GM12878 (cell line): ENCODE results near the gene B9D1. TPM values are rescaled to one million over a fixed set of nuclear protein-coding genes. Genes with fewer than 3 reads are reported as not detected.

Experiments used
- ATAC-seq: fragments of 200-7000 bp; cut with Tn5 transposase; 3 replicates; pipeline ENCODE4 v1.9.1; 2020; ENCODE audit warnings: mild to moderate bottlenecking, moderate library complexity
- BruUV-seq: library from RNA; stranded (reverse); fragments of 400-500 nt; replicated peaks from 2 replicates; lab custom pipeline; 2021; lab: Mats Ljungman, UMichigan
- CTCF ChIA-PET: fragments of 300-600 bp; sonication (Branson Sonifier 250); formaldehyde crosslinking; extraction: SDS; loops from one replicate; lab custom pipeline; 2021; ENCODE audit warnings: inconsistent platforms; lab: Yijun Ruan, JAX
- POLR2A ChIA-PET: fragments of 350-600 bp; formaldehyde crosslinking; extraction: SDS; loops from one replicate; lab custom pipeline; 2021; ENCODE audit warnings: inconsistent platforms; lab: Charles Lee
- RAD21 ChIA-PET: fragments of 300-600 bp; sonication (Branson Sonifier 250); formaldehyde crosslinking; loops from one replicate; lab custom pipeline; 2023; ENCODE audit warnings: antibody characterized with exemption; ENCODE audit not compliant: unreplicated experiment; lab: Charles Lee
- SMC1A ChIA-PET: fragments of 300-600 bp; sonication (Branson Sonifier 250); formaldehyde crosslinking; loops from one replicate; lab custom pipeline; 2023; ENCODE audit not compliant: unreplicated experiment, uncharacterized antibody; lab: Charles Lee
- DNase-seq: peaks from one replicate; pipeline ENCODE4 v3.0.0-alpha.2; 2011; ENCODE audit warnings: low read depth, low spot score
- FAIRE-seq: peaks from 3 replicates; lab custom pipeline; 2011; peaks lifted over from hg19 to GRCh38; lab: Jason Lieb, UNC
- H2AFZ ChIP-seq: 2 replicates; pipeline ENCODE4 v1.6.0; 2011; ENCODE audit warnings: low read depth, low read length, control low read depth; ENCODE audit not compliant: control insufficient read depth
- H3K27ac ChIP-seq: 2 replicates; pipeline ENCODE4 v1.5.1; 2011; ENCODE audit warnings: control low read depth; ENCODE audit not compliant: control insufficient read depth, insufficient read depth
- H3K27me3 ChIP-seq, 2 experiments: replicated peaks in 1 of 2; 2 replicates each; pipeline versions ENCODE4 v1.6.0 to v1.6.1; 2011; ENCODE audit warnings: low read length in 1 of 2; ENCODE audit not compliant: control insufficient read depth in 2 of 2, insufficient read depth in 2 of 2
- H3K36me3 ChIP-seq, 2 experiments: 2 replicates each; pipeline ENCODE4 v1.5.1; 2011; ENCODE audit warnings: low read length in 1 of 2; ENCODE audit not compliant: control insufficient read depth in 2 of 2, insufficient read depth in 2 of 2
- H3K4me1 ChIP-seq: 2 replicates; pipeline ENCODE4 v1.6.1; 2011; ENCODE audit warnings: mild to moderate bottlenecking, low read length, moderate library complexity, mixed read lengths; ENCODE audit not compliant: control insufficient read depth, insufficient read depth
- H3K4me2 ChIP-seq: 2 replicates; pipeline ENCODE4 v1.6.0; 2011; ENCODE audit warnings: control low read depth; ENCODE audit not compliant: control insufficient read depth, insufficient read depth
- H3K4me3 ChIP-seq: fragments of 200-600 bp; sonication (generic); 2 replicates; pipeline ENCODE4 v1.5.1; 2016
- H3K79me2 ChIP-seq: 2 replicates; pipeline ENCODE4 v1.6.0; 2011; ENCODE audit warnings: low read length; ENCODE audit not compliant: control insufficient read depth, insufficient read depth
- H3K9ac ChIP-seq: 2 replicates; pipeline ENCODE4 v1.8.0; 2011; ENCODE audit warnings: low read length, control low read depth, mixed read lengths; ENCODE audit not compliant: control insufficient read depth, insufficient read depth
- H3K9me3 ChIP-seq: replicated peaks from 3 replicates; pipeline ENCODE4 v1.5.1; 2011; ENCODE audit warnings: mild to moderate bottlenecking, low read length; ENCODE audit not compliant: control insufficient read depth, insufficient read depth
- H4K20me1 ChIP-seq: 2 replicates; pipeline ENCODE4 v1.6.0; 2011; ENCODE audit not compliant: control insufficient read depth, insufficient read depth
- ATF7 ChIP-seq: fragments of 450-650 bp; IDR thresholded peaks from 2 replicates; pipeline ENCODE4 v1.6.1; 2016; ENCODE audit warnings: low read depth, mild to moderate bottlenecking
- DPF2 ChIP-seq: fragments of 450-650 bp; IDR thresholded peaks from 2 replicates; pipeline ENCODE4 v1.6.1; 2017; ENCODE audit warnings: mild to moderate bottlenecking
- JUND ChIP-seq: IDR thresholded peaks from 2 replicates; pipeline ENCODE4 v1.6.1; 2012; ENCODE audit warnings: low read depth, mild to moderate bottlenecking, low read length, improper control_type of control experiment, moderate library complexity
- MTA3 ChIP-seq: IDR thresholded peaks from 2 replicates; pipeline ENCODE4 v1.6.1; 2012; ENCODE audit warnings: low read length, inconsistent platforms, borderline replicate concordance
- RFX5 ChIP-seq: IDR thresholded peaks from 2 replicates; pipeline ENCODE4 v1.6.1; 2011; ENCODE audit warnings: low read depth, low read length, improper control_type of control experiment
- SMAD1 ChIP-seq: fragments of 450-650 bp; IDR thresholded peaks from 2 replicates; pipeline ENCODE4 v1.6.1; 2018; ENCODE audit warnings: mild to moderate bottlenecking, low read depth; ENCODE audit not compliant: partially characterized antibody
- TCF12 ChIP-seq: IDR thresholded peaks from 2 replicates; pipeline ENCODE4 v1.6.1; 2011; ENCODE audit warnings: low read depth, mild to moderate bottlenecking, low read length
- ZBED1 ChIP-seq: IDR thresholded peaks from 2 replicates; pipeline ENCODE4 v1.6.1; 2016; ENCODE audit warnings: borderline replicate concordance
- WGBS: methylation state at CpG from one replicate; pipeline ENCODE4 v1.1.6; 2016; ENCODE audit warnings: low lambda C conversion rate; ENCODE audit not compliant: insufficient replicate concordance, insufficient coverage; ENCODE audit errors: missing lambda C conversion rate; 5-methylcytosine and 5-hydroxymethylcytosine counted together
- in situ Hi-C: fragments of 300-500 bp; cut with MboI; formaldehyde crosslinking; loops from 9 replicates; pipeline ENCODE4 v1.14.3; 2018; ENCODE audit warnings: mixed read lengths
- intact Hi-C: fragments of 100-400 bp; cut with micrococcal nuclease; formaldehyde crosslinking; loops from one replicate; pipeline ENCODE4 v1.14.2; 2022; ENCODE audit not compliant: unreplicated experiment
- polyA plus RNA-seq, 11 experiments: library from polyadenylated mRNA; depleted of rRNA in 4 of 11; unstranded in 6 of 11; stranded (reverse) in 5 of 11; fragments of >200 nt; fragmentation: Nextera tagmentation in 4 of 11; fragmentation: Illumina TruSeq in 1 of 11; extraction: Ambion mirVana in 4 of 11; extraction: Trizol in 1 of 11; gene quantifications; 1 replicate in 1 of 11; 2 replicates in 10 of 11; pipeline versions ENCODE4 v1.2.1 to v1.2.3, GENCODE V29; 2011 to 2016; ENCODE audit warnings: inconsistent platforms in 2 of 11, missing spikeins in 2 of 11, low read depth in 1 of 11
- total RNA-seq, 4 experiments: library from RNA; depleted of rRNA in 3 of 4; stranded (reverse); fragments of >200 nt in 3 of 4; fragmentation: Illumina TruSeq in 1 of 4; extraction: Trizol in 1 of 4; gene quantifications; 2 replicates each; pipeline versions ENCODE4 v1.2.1 to v1.2.3, GENCODE V29; 2013 to 2021

The B9D1 gene
- total and polyA plus RNA-seq, 10 of the 15 experiments (the other 5 are each of a cell fraction or from before 2014, with no cell fraction given), result 5.9 to 18.3 (median 9.8) TPM

GRCh38 chr17:19369846-19370492 lies 7.4 kb upstream of the B9D1 start:
- FAIRE-seq, result no peak
- 0 out of 2 replicates have a peak, but pooled peaks cover 3% of the 10 kb centered on the region for H4K20me1 ChIP-seq
- H3K4me2 ChIP-seq, result peak overlapping the region; percentile 2; the same call in 1 of the 2 replicates
- WGBS, result 44% methylated on average over 12 of the region's 12 CpGs
- H3K9me3 ChIP-seq, result no peaks in the 10 kb centered on the region
- ChIA-PET RAD21 (no interaction called here), SMC1A (interaction anchor here (0.7 kb wide), 1 partner anchor 8 kb away, joined by 3 read pairs; no protein-coding TSS in a partner anchor), CTCF (interaction anchor here (0.8 kb wide), 1 partner anchor 10 kb away, joined by 4 read pairs; no protein-coding TSS in a partner anchor), POLR2A (interaction anchor here (0.9 kb wide), 1 partner anchor 8 kb away, joined by 4 read pairs; the partner anchor contains the start of gene MAPK7)
- intact Hi-C loops, result loop anchor here (10.0 kb wide), 1 partner anchor 275 kb away; the partner anchor contains the start of gene ALDH3A2
- H3K36me3 ChIP-seq, result no peaks in the 10 kb centered on the region
- H3K79me2 ChIP-seq, result no peaks in the 10 kb centered on the region
- TF ChIP-seq MTA3 (no peak), ATF7 (no peak)
- no peak overlapping the region for H3K27ac ChIP-seq
- H2AFZ ChIP-seq, result no peak overlapping the region
- peak; percentile 29; the same call in 2 of the 3 replicates for ATAC-seq
- peaks cover 26% of the 10 kb centered on the region for H3K4me1 ChIP-seq
- no peak for DNase-seq
- no TSS peak for BruUV-seq
- H3K9ac ChIP-seq, result no peak overlapping the region
- no peaks in the 10 kb centered on the region for H3K27me3 ChIP-seq
- no peak overlapping the region for H3K4me3 ChIP-seq
- in situ Hi-C loops, result loop anchor here (5.0 kb wide), 1 partner anchor 392 kb away; no protein-coding TSS in a partner anchor

- Histone ChIP-seq H4K20me1 (0 out of 2 replicates have a peak, but pooled peaks cover 3% of the 10 kb centered on the region), H3K4me3 (no peak overlapping the region), H3K27me3 (no peaks in the 10 kb centered on the region), H2AFZ (no peak overlapping the region), H3K4me1 (peaks cover 26% of the 10 kb centered on the region), H3K79me2 (no peaks in the 10 kb centered on the region), H3K9me3 (no peaks in the 10 kb centered on the region), H3K36me3 (no peaks in the 10 kb centered on the region), H3K27ac (no peak overlapping the region), H3K4me2 (no peak overlapping the region), H3K9ac (no peak overlapping the region)
- in situ Hi-C loops (loop anchor here (5.0 kb wide), 1 partner anchor 393 kb away; no protein-coding TSS in a partner anchor), intact Hi-C loops (loop anchor here (10.0 kb wide), 1 partner anchor 276 kb away; the partner anchor contains the start of gene ALDH3A2)
- ATAC-seq (no peak), FAIRE-seq (no peak), DNase-seq (no peak)
- no peak for TF ChIP-seq TCF12
- no peak for TF ChIP-seq JUND
- TF ChIP-seq SMAD1, result no peak
- no peak for TF ChIP-seq DPF2
- TF ChIP-seq ZBED1, result no peak
- TF ChIP-seq RFX5, result no peak
- ChIA-PET CTCF (interaction anchor here (0.8 kb wide), 1 partner anchor 10 kb away, joined by 4 read pairs; no protein-coding TSS in a partner anchor), POLR2A (interaction anchor here (0.9 kb wide), 1 partner anchor 9 kb away, joined by 4 read pairs; the partner anchor contains the start of gene MAPK7), RAD21 (no interaction called here), SMC1A (no interaction called here)
- BruUV-seq, result no TSS peak
- 85% methylated on average over 16 of the region's 16 CpGs for WGBS
Observed at GRCh38 chr17:19369107-19369778, 6.7 kb upstream of the B9D1 start.
